ENCODE measurements around the gene CLIC4. TPM values are rescaled to one million over a fixed set of nuclear protein-coding genes. Genes with fewer than 3 reads are reported as not detected.
"Not testable (repeated sequence)": the region's sequence is repeated elsewhere in the genome, so short reads cannot be mapped to it uniquely, and the experiment has no call there.

The CLIC4 gene
- total RNA-seq, 1 experiment from 2014 or later, result 262 TPM

- ATAC-seq (no peak), DNase-seq (ENCODE audit: low spot score) (no peak)
- Mint-ChIP-seq H3K4me3 (no peak overlapping the region), H3K27ac (peak overlapping the region; percentile 60; the same call in 1 of the 2 replicates), H3K36me3 (peaks cover 21% of the 10 kb centered on the region), H3K9me3 (no peaks in the 10 kb centered on the region), H3K27me3 (ENCODE audit: low read depth) (no peaks in the 10 kb centered on the region), H3K4me1 (peaks cover 14% of the 10 kb centered on the region)
- POLR2A ChIA-PET, result interaction anchor here (0.8 kb wide), 1 partner anchor 11 kb away, joined by 3 read pairs; no protein-coding TSS in a partner anchor
- TF ChIP-seq EMX1 (CRISPR knock-in tag; IDR thresholded peaks at IDR 0.05), result no peak
- TF ChIP-seq ZNF671 (CRISPR knock-in tag; IDR thresholded peaks at IDR 0.05), result no peak
- CTCF ChIA-PET, result interaction anchor here (0.6 to 2.0 kb wide), 3 partner anchors 24 to 118 kb away, joined by 3 to 5 read pairs (median 3); partner anchors contain the start of gene CLIC4
These were observed 61.3 kb downstream of the CLIC4 start for GRCh38 chr1:24806588-24806987.

GRCh38 chr1:24811494-24811893 lies 66.2 kb downstream of the CLIC4 start:
- H3K36me3 Mint-ChIP-seq, result peaks cover 36% of the 10 kb centered on the region
- DNase-seq (ENCODE audit: low spot score); H3K27ac Mint-ChIP-seq; H3K4me3 Mint-ChIP-seq; H3K9me3 Mint-ChIP-seq; POLR2A ChIA-PET; H3K4me1 Mint-ChIP-seq; H3K27me3 Mint-ChIP-seq (ENCODE audit: low read depth); ATAC-seq: not testable (repeated sequence)
- CTCF ChIA-PET, result interaction anchor here (1.5 kb wide), 1 partner anchor 123 kb away, joined by 5 read pairs; no protein-coding TSS in a partner anchor
- TF ChIP-seq GTF2I (CRISPR knock-in tag; conservative IDR thresholded peaks at IDR 0.05), result 0 out of 2 replicates have a peak, but pooled peaks have one; percentile 24
- peak; percentile 57; the same call in 1 of the 2 replicates for TF ChIP-seq ZNF121 (CRISPR knock-in tag; IDR thresholded peaks at IDR 0.05)

- H3K4me3 Mint-ChIP-seq; H3K27me3 Mint-ChIP-seq (ENCODE audit: low read depth); DNase-seq (ENCODE audit: low spot score); H3K27ac Mint-ChIP-seq; POLR2A ChIA-PET; ATAC-seq: not testable (repeated sequence)
- peaks cover 32% of the 10 kb centered on the region for H3K36me3 Mint-ChIP-seq
- H3K4me1 Mint-ChIP-seq, result peaks cover 18% of the 10 kb centered on the region
- CTCF ChIA-PET, result interaction anchor here (3.5 kb wide), 1 partner anchor 10 kb away, joined by 9 read pairs; no protein-coding TSS in a partner anchor
- H3K9me3 Mint-ChIP-seq, result peaks cover 12% of the 10 kb centered on the region
- peak; percentile 89 for TF ChIP-seq ZNF121 (CRISPR knock-in tag; IDR thresholded peaks at IDR 0.05)
These were observed 75.0 kb downstream of the CLIC4 start for GRCh38 chr1:24820221-24820620.

- Mint-ChIP-seq H3K9me3 (no peaks in the 10 kb centered on the region), H3K27me3 (ENCODE audit: low read depth) (no peaks in the 10 kb centered on the region), H3K27ac (peak overlapping the region; percentile 37), H3K4me1 (peaks cover 36% of the 10 kb centered on the region), H3K36me3 (peaks cover 6% of the 10 kb centered on the region), H3K4me3 (no peak overlapping the region)
- no peak for DNase-seq (ENCODE audit: low spot score)
- POLR2A ChIA-PET, result interaction anchor here (0.8 kb wide), 1 partner anchor 78 kb away, joined by 5 read pairs; the partner anchor contains the start of gene CLIC4
- TF ChIP-seq GABPB1 (CRISPR knock-in tag; IDR thresholded peaks at IDR 0.05) (no peak), ATF6 (CRISPR knock-in tag; IDR thresholded peaks at IDR 0.05) (no peak), FOXJ3 (CRISPR knock-in tag; IDR thresholded peaks at IDR 0.05; ENCODE audit: borderline replicate concordance) (no peak), FOXP4 (CRISPR knock-in tag; IDR thresholded peaks at IDR 0.05) (no peak), E2F5 (CRISPR knock-in tag; IDR thresholded peaks at IDR 0.05) (no peak), ESRRA (CRISPR knock-in tag; IDR thresholded peaks at IDR 0.05; ENCODE audit: borderline replicate concordance) (no peak), ZNF317 (CRISPR knock-in tag; IDR thresholded peaks at IDR 0.05; ENCODE audit: borderline replicate concordance, low read depth) (no peak), NR3C1 (CRISPR knock-in tag; conservative IDR thresholded peaks at IDR 0.05; ENCODE audit: low read depth) (no peak), ZNF281 (CRISPR knock-in tag; IDR thresholded peaks at IDR 0.05) (no peak), TCF7 (CRISPR knock-in tag; IDR thresholded peaks at IDR 0.05; ENCODE audit: low read depth) (no peak), MXD4 (CRISPR knock-in tag; IDR thresholded peaks at IDR 0.05; ENCODE audit: borderline replicate concordance) (no peak), IRF2 (CRISPR knock-in tag; IDR thresholded peaks at IDR 0.05; ENCODE audit: borderline replicate concordance, low read depth) (no peak), ZSCAN18 (CRISPR knock-in tag; IDR thresholded peaks at IDR 0.05) (no peak), ZNF138 (CRISPR knock-in tag; conservative IDR thresholded peaks at IDR 0.05) (no peak), ATF1 (CRISPR knock-in tag; IDR thresholded peaks at IDR 0.05) (no peak)
- CTCF ChIA-PET, result interaction anchor here (1.5 to 10.6 kb wide), 3 partner anchors 9 to 135 kb away, joined by 4 to 243 read pairs (median 24); no protein-coding TSS in a partner anchor
- ATAC-seq, result no peak
These were observed 77.6 kb downstream of the CLIC4 start for GRCh38 chr1:24822887-24823286.
